H1 (cell line): ENCODE results near the gene PTPRJ. TPM values are rescaled to one million over a fixed set of nuclear protein-coding genes. Genes with fewer than 3 reads are reported as not detected.

Experiments
- polyA plus RNA-seq, 7 experiments: library from polyadenylated mRNA; depleted of rRNA in 3 of 7; stranded (reverse) in 5 of 7; unstranded in 2 of 7; fragments of >200 nt in 5 of 7; fragments of 200-250 nt in 2 of 7; gene quantifications; 1 replicate in 5 of 7; 2 replicates in 1 of 7; 4 replicates in 1 of 7; pipeline versions ENCODE4 v1.2.1 to v1.2.3, GENCODE V29; 2011 to 2013; ENCODE audit warnings: missing spikeins in 2 of 7, mixed read lengths in 2 of 7
- total RNA-seq: library from RNA; stranded (reverse); fragmentation: NEBNext Ultra II Directional; extraction: Animal tissue kit (Norgen Biotek cat#: 25700); gene quantifications from 2 replicates; pipeline ENCODE4 v1.2.1, GENCODE V29; 2021
- TF ChIP-seq, protein P1 (sequence below): fragments of 300-600 bp; sonication (generic); IDR thresholded peaks from 2 replicates; pipeline ENCODE4 v1.7.1; 2012; ENCODE audit warnings: low read length, moderate library complexity, mild to moderate bottlenecking, inconsistent platforms; ENCODE audit not compliant: insufficient replicate concordance
- TF ChIP-seq, protein P2 (sequence below): IDR thresholded peaks from 2 replicates; pipeline ENCODE4 v1.6.1; 2012; ENCODE audit warnings: low read length, inconsistent platforms

PTPRJ gene
- total and polyA plus RNA-seq, 2 of the 8 experiments (the other 6 are each of a cell fraction or from before 2014, with no cell fraction given) = 4.4 to 22.6 TPM

DNA sequence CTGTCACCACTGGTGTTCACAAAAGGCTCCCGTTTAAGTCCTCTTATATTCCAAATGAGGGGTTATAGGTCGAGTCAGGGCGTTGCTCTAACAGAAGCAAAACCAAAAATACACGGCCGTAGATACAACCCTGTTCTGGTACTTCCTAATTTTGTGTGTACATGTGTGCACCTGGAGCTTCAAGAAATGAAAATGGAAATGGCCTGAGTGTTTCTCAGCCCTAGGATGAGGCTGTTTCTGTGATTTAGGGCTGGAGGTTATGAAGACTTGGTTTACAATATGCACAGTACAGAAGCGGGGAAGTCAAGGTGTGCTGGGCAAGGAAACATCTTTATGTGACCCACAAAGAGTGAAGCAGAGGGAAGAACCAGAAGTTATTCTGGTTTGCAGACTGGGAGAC lies 125.8 kb downstream of the PTPRJ start (continued):
- TF ChIP-seq, protein P1, sequence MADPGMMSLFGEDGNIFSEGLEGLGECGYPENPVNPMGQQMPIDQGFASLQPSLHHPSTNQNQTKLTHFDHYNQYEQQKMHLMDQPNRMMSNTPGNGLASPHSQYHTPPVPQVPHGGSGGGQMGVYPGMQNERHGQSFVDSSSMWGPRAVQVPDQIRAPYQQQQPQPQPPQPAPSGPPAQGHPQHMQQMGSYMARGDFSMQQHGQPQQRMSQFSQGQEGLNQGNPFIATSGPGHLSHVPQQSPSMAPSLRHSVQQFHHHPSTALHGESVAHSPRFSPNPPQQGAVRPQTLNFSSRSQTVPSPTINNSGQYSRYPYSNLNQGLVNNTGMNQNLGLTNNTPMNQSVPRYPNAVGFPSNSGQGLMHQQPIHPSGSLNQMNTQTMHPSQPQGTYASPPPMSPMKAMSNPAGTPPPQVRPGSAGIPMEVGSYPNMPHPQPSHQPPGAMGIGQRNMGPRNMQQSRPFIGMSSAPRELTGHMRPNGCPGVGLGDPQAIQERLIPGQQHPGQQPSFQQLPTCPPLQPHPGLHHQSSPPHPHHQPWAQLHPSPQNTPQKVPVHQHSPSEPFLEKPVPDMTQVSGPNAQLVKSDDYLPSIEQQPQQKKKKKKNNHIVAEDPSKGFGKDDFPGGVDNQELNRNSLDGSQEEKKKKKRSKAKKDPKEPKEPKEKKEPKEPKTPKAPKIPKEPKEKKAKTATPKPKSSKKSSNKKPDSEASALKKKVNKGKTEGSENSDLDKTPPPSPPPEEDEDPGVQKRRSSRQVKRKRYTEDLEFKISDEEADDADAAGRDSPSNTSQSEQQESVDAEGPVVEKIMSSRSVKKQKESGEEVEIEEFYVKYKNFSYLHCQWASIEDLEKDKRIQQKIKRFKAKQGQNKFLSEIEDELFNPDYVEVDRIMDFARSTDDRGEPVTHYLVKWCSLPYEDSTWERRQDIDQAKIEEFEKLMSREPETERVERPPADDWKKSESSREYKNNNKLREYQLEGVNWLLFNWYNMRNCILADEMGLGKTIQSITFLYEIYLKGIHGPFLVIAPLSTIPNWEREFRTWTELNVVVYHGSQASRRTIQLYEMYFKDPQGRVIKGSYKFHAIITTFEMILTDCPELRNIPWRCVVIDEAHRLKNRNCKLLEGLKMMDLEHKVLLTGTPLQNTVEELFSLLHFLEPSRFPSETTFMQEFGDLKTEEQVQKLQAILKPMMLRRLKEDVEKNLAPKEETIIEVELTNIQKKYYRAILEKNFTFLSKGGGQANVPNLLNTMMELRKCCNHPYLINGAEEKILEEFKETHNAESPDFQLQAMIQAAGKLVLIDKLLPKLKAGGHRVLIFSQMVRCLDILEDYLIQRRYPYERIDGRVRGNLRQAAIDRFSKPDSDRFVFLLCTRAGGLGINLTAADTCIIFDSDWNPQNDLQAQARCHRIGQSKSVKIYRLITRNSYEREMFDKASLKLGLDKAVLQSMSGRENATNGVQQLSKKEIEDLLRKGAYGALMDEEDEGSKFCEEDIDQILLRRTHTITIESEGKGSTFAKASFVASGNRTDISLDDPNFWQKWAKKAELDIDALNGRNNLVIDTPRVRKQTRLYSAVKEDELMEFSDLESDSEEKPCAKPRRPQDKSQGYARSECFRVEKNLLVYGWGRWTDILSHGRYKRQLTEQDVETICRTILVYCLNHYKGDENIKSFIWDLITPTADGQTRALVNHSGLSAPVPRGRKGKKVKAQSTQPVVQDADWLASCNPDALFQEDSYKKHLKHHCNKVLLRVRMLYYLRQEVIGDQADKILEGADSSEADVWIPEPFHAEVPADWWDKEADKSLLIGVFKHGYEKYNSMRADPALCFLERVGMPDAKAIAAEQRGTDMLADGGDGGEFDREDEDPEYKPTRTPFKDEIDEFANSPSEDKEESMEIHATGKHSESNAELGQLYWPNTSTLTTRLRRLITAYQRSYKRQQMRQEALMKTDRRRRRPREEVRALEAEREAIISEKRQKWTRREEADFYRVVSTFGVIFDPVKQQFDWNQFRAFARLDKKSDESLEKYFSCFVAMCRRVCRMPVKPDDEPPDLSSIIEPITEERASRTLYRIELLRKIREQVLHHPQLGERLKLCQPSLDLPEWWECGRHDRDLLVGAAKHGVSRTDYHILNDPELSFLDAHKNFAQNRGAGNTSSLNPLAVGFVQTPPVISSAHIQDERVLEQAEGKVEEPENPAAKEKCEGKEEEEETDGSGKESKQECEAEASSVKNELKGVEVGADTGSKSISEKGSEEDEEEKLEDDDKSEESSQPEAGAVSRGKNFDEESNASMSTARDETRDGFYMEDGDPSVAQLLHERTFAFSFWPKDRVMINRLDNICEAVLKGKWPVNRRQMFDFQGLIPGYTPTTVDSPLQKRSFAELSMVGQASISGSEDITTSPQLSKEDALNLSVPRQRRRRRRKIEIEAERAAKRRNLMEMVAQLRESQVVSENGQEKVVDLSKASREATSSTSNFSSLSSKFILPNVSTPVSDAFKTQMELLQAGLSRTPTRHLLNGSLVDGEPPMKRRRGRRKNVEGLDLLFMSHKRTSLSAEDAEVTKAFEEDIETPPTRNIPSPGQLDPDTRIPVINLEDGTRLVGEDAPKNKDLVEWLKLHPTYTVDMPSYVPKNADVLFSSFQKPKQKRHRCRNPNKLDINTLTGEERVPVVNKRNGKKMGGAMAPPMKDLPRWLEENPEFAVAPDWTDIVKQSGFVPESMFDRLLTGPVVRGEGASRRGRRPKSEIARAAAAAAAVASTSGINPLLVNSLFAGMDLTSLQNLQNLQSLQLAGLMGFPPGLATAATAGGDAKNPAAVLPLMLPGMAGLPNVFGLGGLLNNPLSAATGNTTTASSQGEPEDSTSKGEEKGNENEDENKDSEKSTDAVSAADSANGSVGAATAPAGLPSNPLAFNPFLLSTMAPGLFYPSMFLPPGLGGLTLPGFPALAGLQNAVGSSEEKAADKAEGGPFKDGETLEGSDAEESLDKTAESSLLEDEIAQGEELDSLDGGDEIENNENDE = no peak
- TF ChIP-seq, protein P2, sequence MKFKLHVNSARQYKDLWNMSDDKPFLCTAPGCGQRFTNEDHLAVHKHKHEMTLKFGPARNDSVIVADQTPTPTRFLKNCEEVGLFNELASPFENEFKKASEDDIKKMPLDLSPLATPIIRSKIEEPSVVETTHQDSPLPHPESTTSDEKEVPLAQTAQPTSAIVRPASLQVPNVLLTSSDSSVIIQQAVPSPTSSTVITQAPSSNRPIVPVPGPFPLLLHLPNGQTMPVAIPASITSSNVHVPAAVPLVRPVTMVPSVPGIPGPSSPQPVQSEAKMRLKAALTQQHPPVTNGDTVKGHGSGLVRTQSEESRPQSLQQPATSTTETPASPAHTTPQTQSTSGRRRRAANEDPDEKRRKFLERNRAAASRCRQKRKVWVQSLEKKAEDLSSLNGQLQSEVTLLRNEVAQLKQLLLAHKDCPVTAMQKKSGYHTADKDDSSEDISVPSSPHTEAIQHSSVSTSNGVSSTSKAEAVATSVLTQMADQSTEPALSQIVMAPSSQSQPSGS = no peak
